Measurements from ENCODE around the gene DNAH11.

The DNAH11 gene

GRCh38 chr7:21784989-21785388 is 242.2 kb downstream of the DNAH11 start:
- no peak for FAIRE-seq
- no peak for DNase-seq (ENCODE audit: insufficient read length, low spot score)
- no peak for TF ChIP-seq CTCF (IDR thresholded peaks at IDR 0.05; ENCODE audit: insufficient read depth, missing control alignments)

GRCh38 chr7:21805791-21806190 is 263.0 kb downstream of the DNAH11 start:
- FAIRE-seq, result no peak
- TF ChIP-seq CTCF (IDR thresholded peaks at IDR 0.05; ENCODE audit: insufficient read depth, missing control alignments), result no peak
- no peak for DNase-seq (ENCODE audit: insufficient read length, low spot score)

- FAIRE-seq (no peak), DNase-seq (ENCODE audit: insufficient read length, low spot score) (no peak)
- TF ChIP-seq CTCF (IDR thresholded peaks at IDR 0.05; ENCODE audit: insufficient read depth, missing control alignments), result no peak
These were observed 263.5 kb downstream of the DNAH11 start for GRCh38 chr7:21806388-21806787.

GRCh38 chr7:21819048-21819447 is 276.2 kb downstream of the DNAH11 start:
- TF ChIP-seq CTCF (IDR thresholded peaks at IDR 0.05; ENCODE audit: insufficient read depth, missing control alignments), result no peak
- DNase-seq (ENCODE audit: insufficient read length, low spot score) (no peak), FAIRE-seq (no peak)

GRCh38 chr7:21828841-21829240 is 286.0 kb downstream of the DNAH11 start:
- DNase-seq (ENCODE audit: insufficient read length, low spot score) (no peak), FAIRE-seq (no peak)
- TF ChIP-seq CTCF (IDR thresholded peaks at IDR 0.05; ENCODE audit: insufficient read depth, missing control alignments), result no peak

- no peak for FAIRE-seq
- TF ChIP-seq CTCF (IDR thresholded peaks at IDR 0.05; ENCODE audit: insufficient read depth, missing control alignments), result no peak
- no peak for DNase-seq (ENCODE audit: insufficient read length, low spot score)
These were observed 286.9 kb downstream of the DNAH11 start for GRCh38 chr7:21829731-21830130.

GRCh38 chr7:21844742-21845141 is 301.9 kb downstream of the DNAH11 start:
- no peak for TF ChIP-seq CTCF (IDR thresholded peaks at IDR 0.05; ENCODE audit: insufficient read depth, missing control alignments)
- no peak for FAIRE-seq
- no peak for DNase-seq (ENCODE audit: insufficient read length, low spot score)

All from D721Med (cell line).